C4-2B (cell line): Measurements from ENCODE around the gene SETDB2.

Source experiments
- CTCF ChIP-seq: fragments of 450-650 bp; conservative IDR thresholded peaks from 2 replicates; pipeline ENCODE4 v1.5.1; 2017; ENCODE audit warnings: mild to moderate bottlenecking
- ZFX ChIP-seq: fragments of 450-650 bp; IDR thresholded peaks from 2 replicates; pipeline ENCODE4 v1.6.1; 2017

- no peak for TF ChIP-seq CTCF
- TF ChIP-seq ZFX, result no peak
Measured at GRCh38 chr13:49502954-49503353, 58.9 kb downstream of the SETDB2 start.
